ENCODE data around the gene UBE2O.

UBE2O gene

DNA sequence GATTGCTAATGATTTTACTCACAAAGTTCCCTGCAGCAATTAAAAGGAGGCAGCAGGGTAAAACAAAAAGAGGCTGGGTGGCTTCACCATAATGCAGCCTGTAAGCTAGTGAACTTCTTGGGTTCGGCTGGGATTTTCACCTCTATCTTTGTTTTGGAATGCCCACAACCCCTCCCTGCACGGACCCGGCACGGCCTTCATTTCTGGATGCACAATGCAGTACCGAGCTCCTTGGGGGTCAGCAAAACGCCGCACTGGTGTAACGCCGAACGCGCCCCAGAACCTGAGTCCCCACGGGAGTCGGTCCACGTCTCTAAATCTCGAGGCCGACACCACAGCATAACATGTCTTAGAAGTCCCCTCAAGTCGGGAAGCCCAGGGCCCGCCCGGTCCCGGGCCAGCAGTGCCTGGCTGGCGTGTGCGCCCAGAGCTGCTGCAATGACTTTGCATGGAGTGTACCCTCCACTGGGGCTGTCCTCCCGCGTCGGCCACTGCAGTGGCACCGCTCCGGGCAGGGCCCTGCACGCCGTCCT is 759 bp downstream of the UBE2O start:
- CTCF ChIA-PET = interaction anchor here (0.7 to 2.3 kb wide), 9 partner anchors 14 to 492 kb away, joined by 3 to 8 read pairs (median 3); no protein-coding TSS in a partner anchor
- TF ChIP-seq ZNF433 (tag by site-specific recombination; IDR thresholded peaks at IDR 0.05; ENCODE audit: low read depth) (no peak), ZNF664 (tag by site-specific recombination; IDR thresholded peaks at IDR 0.05) (no peak), ZFP37 (tag by site-specific recombination; IDR thresholded peaks at IDR 0.05) (no peak), SCRT1 (tag by site-specific recombination; IDR thresholded peaks at IDR 0.05; ENCODE audit: borderline replicate concordance) (no peak), ZNF121 (tag by site-specific recombination; IDR thresholded peaks at IDR 0.05) (no peak), ZNF596 (tag by site-specific recombination; IDR thresholded peaks at IDR 0.05) (no peak), GLIS2 (tag by site-specific recombination; IDR thresholded peaks at IDR 0.05) (peak; percentile 61; the same call in 1 of the 2 replicates), HOXA7 (CRISPR knock-in tag; IDR thresholded peaks at IDR 0.05; ENCODE audit: borderline replicate concordance) (no peak), EGR2 (tag by site-specific recombination; IDR thresholded peaks at IDR 0.05; ENCODE audit: low read depth) (no peak), ZNF76 (tag by site-specific recombination; IDR thresholded peaks at IDR 0.05; ENCODE audit: borderline replicate concordance, low read depth) (no peak), SALL2 (tag by site-specific recombination; IDR thresholded peaks at IDR 0.05; ENCODE audit: borderline replicate concordance) (no peak), ZNF626 (tag by site-specific recombination; IDR thresholded peaks at IDR 0.05) (no peak), GLIS1 (tag by site-specific recombination; IDR thresholded peaks at IDR 0.05) (0 out of 2 replicates have a peak, but pooled peaks have one; percentile 13), ZBTB20 (tag by site-specific recombination; IDR thresholded peaks at IDR 0.05) (peak; percentile 63; the same call in 1 of the 2 replicates), ZNF621 (tag by site-specific recombination; IDR thresholded peaks at IDR 0.05) (no peak), ZNF223 (tag by site-specific recombination; IDR thresholded peaks at IDR 0.05) (no peak), SP3 (tag by site-specific recombination; IDR thresholded peaks at IDR 0.05) (no peak), ZNF24 (tag by site-specific recombination; IDR thresholded peaks at IDR 0.05) (no peak), ZNF404 (tag by site-specific recombination; IDR thresholded peaks at IDR 0.05) (no peak), ZNF560 (tag by site-specific recombination; IDR thresholded peaks at IDR 0.05; ENCODE audit: borderline replicate concordance) (no peak), TRIM28 (IDR thresholded peaks at IDR 0.05; ENCODE audit: borderline replicate concordance, low read length) (no peak), ZBTB7A (tag by site-specific recombination; IDR thresholded peaks at IDR 0.05; ENCODE audit: low read depth) (no peak), ZNF600 (tag by site-specific recombination; IDR thresholded peaks at IDR 0.05) (peak; percentile 79)
- TF ChIP-seq, protein P1, sequence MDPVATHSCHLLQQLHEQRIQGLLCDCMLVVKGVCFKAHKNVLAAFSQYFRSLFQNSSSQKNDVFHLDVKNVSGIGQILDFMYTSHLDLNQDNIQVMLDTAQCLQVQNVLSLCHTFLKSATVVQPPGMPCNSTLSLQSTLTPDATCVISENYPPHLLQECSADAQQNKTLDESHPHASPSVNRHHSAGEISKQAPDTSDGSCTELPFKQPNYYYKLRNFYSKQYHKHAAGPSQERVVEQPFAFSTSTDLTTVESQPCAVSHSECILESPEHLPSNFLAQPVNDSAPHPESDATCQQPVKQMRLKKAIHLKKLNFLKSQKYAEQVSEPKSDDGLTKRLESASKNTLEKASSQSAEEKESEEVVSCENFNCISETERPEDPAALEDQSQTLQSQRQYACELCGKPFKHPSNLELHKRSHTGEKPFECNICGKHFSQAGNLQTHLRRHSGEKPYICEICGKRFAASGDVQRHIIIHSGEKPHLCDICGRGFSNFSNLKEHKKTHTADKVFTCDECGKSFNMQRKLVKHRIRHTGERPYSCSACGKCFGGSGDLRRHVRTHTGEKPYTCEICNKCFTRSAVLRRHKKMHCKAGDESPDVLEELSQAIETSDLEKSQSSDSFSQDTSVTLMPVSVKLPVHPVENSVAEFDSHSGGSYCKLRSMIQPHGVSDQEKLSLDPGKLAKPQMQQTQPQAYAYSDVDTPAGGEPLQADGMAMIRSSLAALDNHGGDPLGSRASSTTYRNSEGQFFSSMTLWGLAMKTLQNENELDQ (tag by site-specific recombination; IDR thresholded peaks at IDR 0.05; ENCODE audit: low read depth) = no peak
- TF ChIP-seq, protein P2, sequence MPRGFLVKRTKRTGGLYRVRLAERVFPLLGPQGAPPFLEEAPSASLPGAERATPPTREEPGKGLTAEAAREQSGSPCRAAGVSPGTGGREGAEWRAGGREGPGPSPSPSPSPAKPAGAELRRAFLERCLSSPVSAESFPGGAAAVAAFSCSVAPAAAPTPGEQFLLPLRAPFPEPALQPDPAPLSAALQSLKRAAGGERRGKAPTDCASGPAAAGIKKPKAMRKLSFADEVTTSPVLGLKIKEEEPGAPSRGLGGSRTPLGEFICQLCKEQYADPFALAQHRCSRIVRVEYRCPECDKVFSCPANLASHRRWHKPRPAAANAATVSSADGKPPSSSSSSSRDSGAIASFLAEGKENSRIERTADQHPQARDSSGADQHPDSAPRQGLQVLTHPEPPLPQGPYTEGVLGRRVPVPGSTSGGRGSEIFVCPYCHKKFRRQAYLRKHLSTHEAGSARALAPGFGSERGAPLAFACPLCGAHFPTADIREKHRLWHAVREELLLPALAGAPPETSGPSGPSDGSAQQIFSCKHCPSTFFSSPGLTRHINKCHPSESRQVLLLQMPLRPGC (tag by site-specific recombination; IDR thresholded peaks at IDR 0.05) = no peak
- TF ChIP-seq, protein P3, sequence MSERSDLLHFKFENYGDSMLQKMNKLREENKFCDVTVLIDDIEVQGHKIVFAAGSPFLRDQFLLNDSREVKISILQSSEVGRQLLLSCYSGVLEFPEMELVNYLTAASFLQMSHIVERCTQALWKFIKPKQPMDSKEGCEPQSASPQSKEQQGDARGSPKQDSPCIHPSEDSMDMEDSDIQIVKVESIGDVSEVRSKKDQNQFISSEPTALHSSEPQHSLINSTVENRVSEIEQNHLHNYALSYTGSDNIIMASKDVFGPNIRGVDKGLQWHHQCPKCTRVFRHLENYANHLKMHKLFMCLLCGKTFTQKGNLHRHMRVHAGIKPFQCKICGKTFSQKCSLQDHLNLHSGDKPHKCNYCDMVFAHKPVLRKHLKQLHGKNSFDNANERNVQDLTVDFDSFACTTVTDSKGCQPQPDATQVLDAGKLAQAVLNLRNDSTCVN (tag by site-specific recombination; optimal IDR thresholded peaks at IDR 0.05) = peak; percentile 0
- TF ChIP-seq, protein P4, sequence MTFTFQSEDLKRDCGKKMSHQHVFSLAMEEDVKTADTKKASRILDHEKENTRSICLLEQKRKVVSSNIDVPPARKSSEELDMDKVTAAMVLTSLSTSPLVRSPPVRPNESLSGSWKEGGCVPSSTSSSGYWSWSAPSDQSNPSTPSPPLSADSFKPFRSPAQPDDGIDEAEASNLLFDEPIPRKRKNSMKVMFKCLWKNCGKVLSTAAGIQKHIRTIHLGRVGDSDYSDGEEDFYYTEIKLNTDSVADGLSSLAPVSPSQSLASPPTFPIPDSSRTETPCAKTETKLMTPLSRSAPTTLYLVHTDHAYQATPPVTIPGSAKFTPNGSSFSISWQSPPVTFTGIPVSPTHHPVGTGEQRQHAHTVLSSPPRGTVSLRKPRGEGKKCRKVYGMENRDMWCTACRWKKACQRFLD (tag by site-specific recombination; IDR thresholded peaks at IDR 0.05) = no peak
- TF ChIP-seq, protein P5, sequence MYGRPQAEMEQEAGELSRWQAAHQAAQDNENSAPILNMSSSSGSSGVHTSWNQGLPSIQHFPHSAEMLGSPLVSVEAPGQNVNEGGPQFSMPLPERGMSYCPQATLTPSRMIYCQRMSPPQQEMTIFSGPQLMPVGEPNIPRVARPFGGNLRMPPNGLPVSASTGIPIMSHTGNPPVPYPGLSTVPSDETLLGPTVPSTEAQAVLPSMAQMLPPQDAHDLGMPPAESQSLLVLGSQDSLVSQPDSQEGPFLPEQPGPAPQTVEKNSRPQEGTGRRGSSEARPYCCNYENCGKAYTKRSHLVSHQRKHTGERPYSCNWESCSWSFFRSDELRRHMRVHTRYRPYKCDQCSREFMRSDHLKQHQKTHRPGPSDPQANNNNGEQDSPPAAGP (tag by site-specific recombination; IDR thresholded peaks at IDR 0.05) = no peak
- TF ChIP-seq, protein P6, sequence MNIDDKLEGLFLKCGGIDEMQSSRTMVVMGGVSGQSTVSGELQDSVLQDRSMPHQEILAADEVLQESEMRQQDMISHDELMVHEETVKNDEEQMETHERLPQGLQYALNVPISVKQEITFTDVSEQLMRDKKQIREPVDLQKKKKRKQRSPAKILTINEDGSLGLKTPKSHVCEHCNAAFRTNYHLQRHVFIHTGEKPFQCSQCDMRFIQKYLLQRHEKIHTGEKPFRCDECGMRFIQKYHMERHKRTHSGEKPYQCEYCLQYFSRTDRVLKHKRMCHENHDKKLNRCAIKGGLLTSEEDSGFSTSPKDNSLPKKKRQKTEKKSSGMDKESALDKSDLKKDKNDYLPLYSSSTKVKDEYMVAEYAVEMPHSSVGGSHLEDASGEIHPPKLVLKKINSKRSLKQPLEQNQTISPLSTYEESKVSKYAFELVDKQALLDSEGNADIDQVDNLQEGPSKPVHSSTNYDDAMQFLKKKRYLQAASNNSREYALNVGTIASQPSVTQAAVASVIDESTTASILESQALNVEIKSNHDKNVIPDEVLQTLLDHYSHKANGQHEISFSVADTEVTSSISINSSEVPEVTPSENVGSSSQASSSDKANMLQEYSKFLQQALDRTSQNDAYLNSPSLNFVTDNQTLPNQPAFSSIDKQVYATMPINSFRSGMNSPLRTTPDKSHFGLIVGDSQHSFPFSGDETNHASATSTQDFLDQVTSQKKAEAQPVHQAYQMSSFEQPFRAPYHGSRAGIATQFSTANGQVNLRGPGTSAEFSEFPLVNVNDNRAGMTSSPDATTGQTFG (tag by site-specific recombination; IDR thresholded peaks at IDR 0.05; ENCODE audit: borderline replicate concordance) = no peak

More for the DNA sequence above, 759 bp downstream of the UBE2O start:
- peak overlapping the region; percentile 91; the same call in 1 of the 2 replicates for H3K27ac ChIP-seq (ENCODE audit: extremely low read depth, low read depth, low read length)
- POLR2A ChIA-PET = interaction anchor here (0.7 to 1.2 kb wide), 4 partner anchors 35 to 105 kb away, joined by 3 to 4 read pairs (median 3); partner anchors contain the start of gene PRPSAP1
- peak overlapping the region; percentile 87 for H3K4me3 ChIP-seq (ENCODE audit: low read depth, low read length)
- H3K4me1 ChIP-seq (ENCODE audit: control insufficient read depth, insufficient read depth, low read length) = peaks cover 12% of the 10 kb centered on the region
- H3K9me3 ChIP-seq (ENCODE audit: control insufficient read depth, insufficient read depth, low read depth, low read length) = no peaks in the 10 kb centered on the region
- H3K36me3 ChIP-seq (ENCODE audit: control insufficient read depth in 2 of 2, insufficient read depth in 1 of 2, low read length in 2 of 2) = peaks cover 0 to 4% of the 10 kb centered on the region in 2 experiments; a peak in 1 of 3 replicates
